ENCODE results near the gene SLIT1. TPM values are rescaled to one million over a fixed set of nuclear protein-coding genes. Genes with fewer than 3 reads are reported as not detected.

The SLIT1 gene
- total RNA-seq, 1 donor from 2014 or later: under 0.01 TPM

DNA sequence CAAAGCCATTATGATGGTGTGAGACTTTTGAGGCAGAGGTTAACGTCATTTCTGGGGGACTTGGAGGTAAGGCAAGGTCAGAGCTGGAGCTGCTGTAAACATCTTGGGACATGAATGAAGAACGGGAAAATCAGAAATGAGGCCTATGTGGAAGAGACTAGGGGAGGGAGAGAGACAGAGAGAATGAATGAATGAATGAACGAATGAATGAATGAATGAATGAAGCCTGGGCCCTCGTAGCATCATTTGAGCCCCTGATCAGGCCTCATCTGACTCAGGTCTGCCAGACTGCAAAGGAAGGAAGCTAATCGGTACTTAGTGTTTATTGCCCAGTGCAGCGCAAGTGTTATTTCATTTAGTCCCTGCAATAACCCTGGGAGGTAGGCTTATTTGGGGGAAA is 79.6 kb downstream of the SLIT1 start:
- DNase-seq (ENCODE audit: low read depth) (no peak), FAIRE-seq (no peak)
- no peak overlapping the region for H3K4me3 ChIP-seq (ENCODE audit: low read depth, low read length)
- no peaks in the 10 kb centered on the region for H3K27me3 ChIP-seq (ENCODE audit: control insufficient read depth, insufficient read depth, low read length)
- TF ChIP-seq, protein P1, sequence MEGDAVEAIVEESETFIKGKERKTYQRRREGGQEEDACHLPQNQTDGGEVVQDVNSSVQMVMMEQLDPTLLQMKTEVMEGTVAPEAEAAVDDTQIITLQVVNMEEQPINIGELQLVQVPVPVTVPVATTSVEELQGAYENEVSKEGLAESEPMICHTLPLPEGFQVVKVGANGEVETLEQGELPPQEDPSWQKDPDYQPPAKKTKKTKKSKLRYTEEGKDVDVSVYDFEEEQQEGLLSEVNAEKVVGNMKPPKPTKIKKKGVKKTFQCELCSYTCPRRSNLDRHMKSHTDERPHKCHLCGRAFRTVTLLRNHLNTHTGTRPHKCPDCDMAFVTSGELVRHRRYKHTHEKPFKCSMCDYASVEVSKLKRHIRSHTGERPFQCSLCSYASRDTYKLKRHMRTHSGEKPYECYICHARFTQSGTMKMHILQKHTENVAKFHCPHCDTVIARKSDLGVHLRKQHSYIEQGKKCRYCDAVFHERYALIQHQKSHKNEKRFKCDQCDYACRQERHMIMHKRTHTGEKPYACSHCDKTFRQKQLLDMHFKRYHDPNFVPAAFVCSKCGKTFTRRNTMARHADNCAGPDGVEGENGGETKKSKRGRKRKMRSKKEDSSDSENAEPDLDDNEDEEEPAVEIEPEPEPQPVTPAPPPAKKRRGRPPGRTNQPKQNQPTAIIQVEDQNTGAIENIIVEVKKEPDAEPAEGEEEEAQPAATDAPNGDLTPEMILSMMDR (IDR thresholded peaks at IDR 0.05; ENCODE audit: insufficient read depth, low read length, severe bottlenecking): no peak
- no peaks in the 10 kb centered on the region for H3K36me3 ChIP-seq (ENCODE audit: control insufficient read depth, insufficient read depth, low read length)

DNA sequence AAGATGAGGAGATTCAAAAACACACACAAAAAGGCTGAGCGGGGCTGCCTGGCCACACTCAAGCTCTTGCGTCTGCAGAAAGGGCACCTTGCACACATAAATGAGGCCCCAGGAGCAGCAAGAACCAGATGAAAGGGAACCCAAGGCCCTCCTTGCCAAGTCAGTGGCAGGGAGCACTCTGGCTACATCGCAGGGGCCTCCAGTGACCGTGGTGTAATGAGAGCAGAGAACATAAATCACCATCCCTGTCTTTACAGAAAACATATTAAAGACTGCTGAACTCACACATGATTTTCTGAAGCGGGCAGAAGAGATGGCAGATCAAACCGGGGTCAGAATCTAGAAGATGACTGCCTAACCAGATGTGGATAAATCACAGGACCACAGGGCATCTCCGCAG is 80.5 kb downstream of the SLIT1 start:
- Histone ChIP-seq H3K27me3 (ENCODE audit: control insufficient read depth, insufficient read depth, low read length) (no peaks in the 10 kb centered on the region), H3K4me3 (ENCODE audit: low read depth, low read length) (no peak overlapping the region), H3K36me3 (ENCODE audit: control insufficient read depth, insufficient read depth, low read length) (no peaks in the 10 kb centered on the region)
- FAIRE-seq (no peak), DNase-seq (ENCODE audit: low read depth) (no peak)
- TF ChIP-seq, protein P1 (IDR thresholded peaks at IDR 0.05; ENCODE audit: insufficient read depth, low read length, severe bottlenecking): no peak

DNA sequence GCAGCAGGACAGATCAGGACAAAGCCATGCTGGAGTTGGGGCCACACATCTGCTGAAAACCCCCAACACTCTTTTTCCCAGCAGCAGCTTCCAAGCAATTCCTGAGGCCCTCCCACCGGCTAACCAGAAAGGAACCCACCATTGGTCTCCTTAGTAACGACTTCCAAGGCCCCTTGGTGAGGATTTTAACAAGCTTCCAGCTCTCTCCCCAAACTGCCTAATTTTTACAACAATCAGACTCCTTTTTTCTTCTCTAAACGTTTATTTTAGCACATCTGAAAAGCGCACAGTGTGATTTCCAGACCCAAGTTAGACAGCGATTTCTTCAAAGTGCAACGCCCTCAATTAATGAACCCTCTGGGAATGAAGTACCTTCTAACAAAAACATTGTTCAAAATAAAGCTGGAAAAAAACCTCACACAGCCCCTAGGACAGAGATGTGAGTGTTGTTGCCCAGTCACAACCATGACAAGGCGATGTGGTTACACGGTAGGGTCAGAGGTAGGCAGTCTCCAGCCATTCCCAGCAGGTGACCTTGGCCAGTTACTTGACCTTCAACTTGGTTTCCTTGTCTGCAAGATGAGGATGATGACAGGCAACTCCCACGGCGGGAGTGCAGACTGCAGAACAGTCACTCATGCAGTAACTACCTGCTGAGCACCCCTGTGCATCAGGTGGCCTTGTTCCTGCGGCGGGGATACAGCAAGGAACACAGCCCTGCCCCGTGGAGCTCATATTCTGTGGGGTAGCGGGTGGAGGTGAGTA is 82.3 kb downstream of the SLIT1 start:
- TF ChIP-seq, protein P1 (IDR thresholded peaks at IDR 0.05; ENCODE audit: insufficient read depth, low read length, severe bottlenecking): no peak
- Histone ChIP-seq H3K4me3 (ENCODE audit: low read depth, low read length) (no peak overlapping the region), H3K36me3 (ENCODE audit: control insufficient read depth, insufficient read depth, low read length) (no peaks in the 10 kb centered on the region), H3K27me3 (ENCODE audit: control insufficient read depth, insufficient read depth, low read length) (peaks cover 2% of the 10 kb centered on the region)
- DNase-seq (ENCODE audit: low read depth) (no peak), FAIRE-seq (peak; percentile 73)

DNA sequence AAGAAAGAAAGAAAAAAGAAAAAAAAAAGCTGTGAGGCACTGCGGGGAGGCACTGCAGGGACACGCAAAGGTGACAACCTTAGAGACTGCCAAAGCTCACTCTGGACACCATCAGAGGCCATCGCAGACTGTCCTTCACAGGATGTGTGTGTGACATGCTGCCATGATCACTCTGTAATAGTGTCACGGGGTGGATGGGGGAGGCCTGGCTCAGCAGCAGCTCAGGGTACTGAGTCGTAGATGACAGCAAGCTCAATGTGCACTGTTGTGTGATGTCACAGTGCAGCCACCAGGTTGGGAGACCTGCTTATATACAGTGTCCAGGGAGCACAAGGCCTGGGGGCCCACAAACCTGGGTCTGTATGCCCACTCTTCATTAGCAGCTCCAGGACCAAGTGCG is 83.3 kb downstream of the SLIT1 start:
- H3K36me3 ChIP-seq (ENCODE audit: control insufficient read depth, insufficient read depth, low read length): no peaks in the 10 kb centered on the region
- FAIRE-seq (no peak), DNase-seq (ENCODE audit: low read depth) (no peak)
- H3K27me3 ChIP-seq (ENCODE audit: control insufficient read depth, insufficient read depth, low read length): peaks cover 2% of the 10 kb centered on the region
- H3K4me3 ChIP-seq (ENCODE audit: low read depth, low read length): no peak overlapping the region
- TF ChIP-seq, protein P1 (IDR thresholded peaks at IDR 0.05; ENCODE audit: insufficient read depth, low read length, severe bottlenecking): no peak

DNA sequence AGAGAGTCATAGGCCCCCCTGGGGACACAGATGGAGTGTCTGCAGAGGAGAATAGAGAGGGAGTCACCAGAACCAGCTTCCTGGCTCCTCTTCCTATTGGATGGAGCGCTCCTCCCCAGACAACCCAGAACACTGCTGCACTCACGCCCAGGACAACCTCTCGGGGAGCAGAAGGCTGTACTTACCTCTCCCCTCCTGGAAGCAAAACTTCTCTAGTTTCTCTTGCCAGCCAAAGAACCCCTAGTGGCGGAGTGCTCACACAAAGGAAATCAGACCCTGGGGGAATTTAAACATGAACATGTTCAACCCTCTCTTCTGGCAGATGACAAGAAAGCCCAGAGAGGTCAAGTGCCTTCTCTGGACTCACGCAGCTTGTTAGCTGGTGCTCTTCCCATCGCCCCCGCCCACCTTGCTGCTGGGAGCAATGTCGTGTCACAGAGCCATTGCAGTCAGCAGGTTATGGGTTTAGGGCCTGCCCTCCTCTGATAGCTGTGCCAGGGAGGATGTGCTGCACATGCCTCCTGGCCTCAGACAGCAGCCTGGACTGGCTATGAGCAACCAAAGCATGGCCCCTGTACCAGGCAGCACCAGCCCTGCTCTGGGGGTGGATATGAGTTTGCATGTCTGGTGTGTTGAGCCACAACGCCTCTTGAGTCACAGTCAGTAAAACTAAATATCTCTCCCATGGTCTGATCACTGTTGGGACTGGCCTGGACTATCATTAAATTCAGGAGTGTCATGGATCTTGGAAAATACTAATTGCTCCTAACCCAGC is 84.4 kb downstream of the SLIT1 start:
- TF ChIP-seq, protein P1 (IDR thresholded peaks at IDR 0.05; ENCODE audit: insufficient read depth, low read length, severe bottlenecking): no peak
- peaks cover 2% of the 10 kb centered on the region for H3K27me3 ChIP-seq (ENCODE audit: control insufficient read depth, insufficient read depth, low read length)
- FAIRE-seq: no peak
- DNase-seq (ENCODE audit: low read depth): no peak
- no peaks in the 10 kb centered on the region for H3K36me3 ChIP-seq (ENCODE audit: control insufficient read depth, insufficient read depth, low read length)
- H3K4me3 ChIP-seq (ENCODE audit: low read depth, low read length): no peak overlapping the region
